Measurements from ENCODE around the gene ACTL6B.

- TF ChIP-seq POLR2AphosphoS5 (IDR thresholded peaks at IDR 0.05; ENCODE audit: low read depth, low read length) = no peak
- no peak for TF ChIP-seq SPI1 (IDR thresholded peaks at IDR 0.05; ENCODE audit: low read depth, low read length)
- TF ChIP-seq POLR2A (IDR thresholded peaks at IDR 0.05; ENCODE audit: low read depth, low read length) = no peak
- TF ChIP-seq TAF1 (IDR thresholded peaks at IDR 0.05; ENCODE audit: low read depth, low read length) = no peak
- no peak for TF ChIP-seq PAX5 (IDR thresholded peaks at IDR 0.05; ENCODE audit: insufficient read depth, low read length, severe bottlenecking)
Measured at GRCh38 chr7:100677308-100678267, 21.3 kb upstream of the ACTL6B start.

Measured in GM12891 (cell line).